SK-N-DZ (cell line): ENCODE measurements around the gene ATP6AP1.

Source experiments
- DNase-seq: peaks from one replicate; pipeline ENCODE4 v3.0.0-alpha.2; 2015; ENCODE audit warnings: low spot score

The ATP6AP1 gene

GRCh38 chrX:154430479-154430878, 2.0 kb downstream of the ATP6AP1 start:
- no peak for DNase-seq

GRCh38 chrX:154430916-154431315, 2.4 kb downstream of the ATP6AP1 start:
- DNase-seq: no peak

- no peak for DNase-seq
These were observed 2.9 kb downstream of the ATP6AP1 start for GRCh38 chrX:154431341-154431740.

GRCh38 chrX:154432210-154432609, 3.7 kb downstream of the ATP6AP1 start:
- DNase-seq: no peak

- DNase-seq: no peak
These were observed 5.1 kb downstream of the ATP6AP1 start for GRCh38 chrX:154433605-154434004.

GRCh38 chrX:154434394-154435168, 6.1 kb downstream of the ATP6AP1 start:
- DNase-seq: no peak

- no peak for DNase-seq
These were observed 6.8 kb downstream of the ATP6AP1 start for GRCh38 chrX:154435171-154435733.

- peak; percentile 48 for DNase-seq
These were observed 8.0 kb downstream of the ATP6AP1 start for GRCh38 chrX:154436374-154436982.

GRCh38 chrX:154436983-154437752, 8.7 kb downstream of the ATP6AP1 start, which contains the start of gene GDI1:
TSS of gene GDI1 (plus strand) at chrX:154437154. CDS start at chrX:154437255, 101 bp downstream.
- peak; percentile 55 for DNase-seq

GRCh38 chrX:154437971-154438893, 9.8 kb downstream of the ATP6AP1 start:
- no peak for DNase-seq

GRCh38 chrX:154439841-154440240, 11.4 kb downstream of the ATP6AP1 start:
- no peak for DNase-seq

- no peak for DNase-seq
These were observed 12.3 kb downstream of the ATP6AP1 start for GRCh38 chrX:154440623-154441357.

GRCh38 chrX:154441564-154441963, 13.1 kb downstream of the ATP6AP1 start:
- no peak for DNase-seq

- no peak for DNase-seq
These were observed 13.7 kb downstream of the ATP6AP1 start for GRCh38 chrX:154441984-154442707.

- DNase-seq: no peak
These were observed 15.0 kb downstream of the ATP6AP1 start for GRCh38 chrX:154443479-154443910.

- DNase-seq: peak; percentile 38
These were observed 15.7 kb downstream of the ATP6AP1 start, which contains the start of gene FAM50A for GRCh38 chrX:154443992-154444754. TSS of gene FAM50A (plus strand) at chrX:154444141. CDS start at chrX:154444236, 95 bp downstream.

- no peak for DNase-seq
These were observed 16.3 kb downstream of the ATP6AP1 start for GRCh38 chrX:154444755-154445246.

GRCh38 chrX:154445776-154446175, 17.3 kb downstream of the ATP6AP1 start:
- DNase-seq: no peak
